ENCODE results near the gene PRTN3. TPM values are rescaled to one million over a fixed set of nuclear protein-coding genes. Genes with fewer than 3 reads are reported as not detected.
"Not testable (repeated sequence)": the region's sequence is repeated elsewhere in the genome, so short reads cannot be mapped to it uniquely, and the experiment has no call there.

The PRTN3 gene
- polyA plus RNA-seq, 1 donor (not counting 4 experiments of a cell fraction or from before 2014, with no cell fraction given) = not detected

- DNase-seq (ENCODE audit: low read depth, low spot score) = no peak
- H3K4me3 ChIP-seq (ENCODE audit: control insufficient read depth in 2 of 3, extremely low read depth in 1 of 3, insufficient read depth in 2 of 3, low read depth in 1 of 3, low read length in 3 of 3) = no peak overlapping the region
- H3K79me2 ChIP-seq (ENCODE audit: control insufficient read depth, insufficient read depth, low read length) = no peaks in the 10 kb centered on the region
- no peak overlapping the region for H2AFZ ChIP-seq (ENCODE audit: control insufficient read depth, low read length)
- dilution Hi-C loops (cut with MboI; ENCODE audit: extremely low pct_ligation_motif_present, low sequenced_read_pairs) = no loop called here
- H3K9ac ChIP-seq (ENCODE audit: control insufficient read depth, extremely low read depth, insufficient read depth, low read length) = no peak overlapping the region
- peaks cover 4% of the 10 kb centered on the region for H3K4me1 ChIP-seq (ENCODE audit: control insufficient read depth, extremely low read depth, insufficient read depth, low read length)
- no peak for TF ChIP-seq EZH2 (IDR thresholded peaks at IDR 0.05; ENCODE audit: low read length)
- no peak for TF ChIP-seq CTCF (optimal IDR thresholded peaks at IDR 0.05 in 1 of 3, IDR thresholded peaks at IDR 0.05 in 1 of 3, conservative IDR thresholded peaks at IDR 0.05 in 1 of 3; ENCODE audit: extremely low read depth in 1 of 3, insufficient read depth in 2 of 3, low read length in 3 of 3)
- no peaks in the 10 kb centered on the region for H3K9me3 ChIP-seq (ENCODE audit: control insufficient read depth, low read depth, low read length)
- H3K4me2 ChIP-seq (ENCODE audit: control insufficient read depth, extremely low read depth, insufficient read depth, low read depth, low read length) = no peak overlapping the region
- no peak for FAIRE-seq
- no peak overlapping the region for H3K27ac ChIP-seq (ENCODE audit: control insufficient read depth, insufficient read depth, low read length)
- peaks cover 4% of the 10 kb centered on the region for H4K20me1 ChIP-seq (ENCODE audit: control insufficient read depth, extremely low read depth, insufficient read depth, low read length)
- H3K9me1 ChIP-seq (ENCODE audit: control insufficient read depth, extremely low read depth, insufficient read depth, low read length) = no peaks in the 10 kb centered on the region
- no peaks in the 10 kb centered on the region for H3K36me3 ChIP-seq (ENCODE audit: control insufficient read depth in 2 of 2, extremely low read depth in 1 of 2, insufficient read depth in 2 of 2, low read length in 2 of 2)
- H3K27me3 ChIP-seq (ENCODE audit: control insufficient read depth, extremely low read depth, insufficient read depth, low read length) = peaks cover 58% of the 10 kb centered on the region
Measured at GRCh38 chr19:848386-848921, 7.7 kb downstream of the PRTN3 start.

- H3K27ac ChIP-seq (ENCODE audit: control insufficient read depth, insufficient read depth, low read length); FAIRE-seq; H3K36me3 ChIP-seq (ENCODE audit: control insufficient read depth in 2 of 2, extremely low read depth in 1 of 2, insufficient read depth in 2 of 2, low read length in 2 of 2); H3K9me3 ChIP-seq (ENCODE audit: control insufficient read depth, low read depth, low read length); H3K4me2 ChIP-seq (ENCODE audit: control insufficient read depth, extremely low read depth, insufficient read depth, low read depth, low read length); H2AFZ ChIP-seq (ENCODE audit: control insufficient read depth, low read length); dilution Hi-C loops (cut with MboI; ENCODE audit: extremely low pct_ligation_motif_present, low sequenced_read_pairs); H3K9me1 ChIP-seq (ENCODE audit: control insufficient read depth, extremely low read depth, insufficient read depth, low read length); DNase-seq (ENCODE audit: low read depth, low spot score); H4K20me1 ChIP-seq (ENCODE audit: control insufficient read depth, extremely low read depth, insufficient read depth, low read length); H3K79me2 ChIP-seq (ENCODE audit: control insufficient read depth, insufficient read depth, low read length); H3K4me1 ChIP-seq (ENCODE audit: control insufficient read depth, extremely low read depth, insufficient read depth, low read length); H3K4me3 ChIP-seq (ENCODE audit: control insufficient read depth in 2 of 3, extremely low read depth in 1 of 3, insufficient read depth in 2 of 3, low read depth in 1 of 3, low read length in 3 of 3); H3K9ac ChIP-seq (ENCODE audit: control insufficient read depth, extremely low read depth, insufficient read depth, low read length): not testable (repeated sequence)
- H3K27me3 ChIP-seq (ENCODE audit: control insufficient read depth, extremely low read depth, insufficient read depth, low read length) = peaks cover 56% of the 10 kb centered on the region
Measured at GRCh38 chr19:849195-849594, 8.4 kb downstream of the PRTN3 start.
